Renal cortical epithelial cell (primary cell): ENCODE data around the gene RARG. TPM values are rescaled to one million over a fixed set of nuclear protein-coding genes. Genes with fewer than 3 reads are reported as not detected.

ENCODE experiments used
- DNase-seq: peaks from one replicate; pipeline ENCODE4 v3.0.0-alpha.2; 2011; ENCODE audit warnings: low read depth
- total RNA-seq: library from RNA; depleted of rRNA; stranded (reverse); fragments of >200 nt; gene quantifications from 2 replicates; pipeline ENCODE4 v1.2.3, GENCODE V29; 2014

Gene RARG
- 5.2 and 14.6 TPM in 2 replicates for total RNA-seq

GRCh38 chr12:53231921-53232645 lies at the start of gene RARG:
Gene RARG, minus strand, starts transcription at chr12:53232209. Its CDS starts 4,664 bp downstream, at chr12:53227545.
- peak; percentile 51 for DNase-seq

GRCh38 chr12:53279888-53280498 lies 48.0 kb upstream of the RARG start:
- DNase-seq: no peak

GRCh38 chr12:53279283-53279869 lies 47.4 kb upstream of the RARG start:
- DNase-seq: no peak

- DNase-seq: no peak
Observed at GRCh38 chr12:53277981-53278380, 46.0 kb upstream of the RARG start.

- DNase-seq: no peak
Observed at GRCh38 chr12:53276511-53276910, 44.5 kb upstream of the RARG start.

GRCh38 chr12:53274445-53274844 lies 42.4 kb upstream of the RARG start:
- DNase-seq: no peak

- no peak for DNase-seq
Observed at GRCh38 chr12:53268630-53269562, 36.9 kb upstream of the RARG start.

GRCh38 chr12:53267999-53268629 lies 36.1 kb upstream of the RARG start, which contains the start of gene ESPL1:
Gene ESPL1, plus strand, starts transcription at chr12:53268299. Its CDS starts 468 bp downstream, at chr12:53268767.
- DNase-seq: peak; percentile 50

GRCh38 chr12:53267306-53267998 lies 35.4 kb upstream of the RARG start:
- no peak for DNase-seq

- DNase-seq: no peak
Observed at GRCh38 chr12:53265783-53266182, 33.8 kb upstream of the RARG start.

- no peak for DNase-seq
Observed at GRCh38 chr12:53259891-53260290, 27.9 kb upstream of the RARG start.

GRCh38 chr12:53258541-53259539 lies 26.8 kb upstream of the RARG start:
- no peak for DNase-seq

GRCh38 chr12:53255996-53256395 lies 24.0 kb upstream of the RARG start:
- no peak for DNase-seq

- no peak for DNase-seq
Observed at GRCh38 chr12:53254816-53255545, 23.0 kb upstream of the RARG start.

GRCh38 chr12:53253298-53253697 lies 21.3 kb upstream of the RARG start:
- no peak for DNase-seq

GRCh38 chr12:53252349-53252916 lies 20.4 kb upstream of the RARG start:
- no peak for DNase-seq

GRCh38 chr12:53251477-53252348 lies 19.7 kb upstream of the RARG start:
- DNase-seq: peak; percentile 77
